Sciatic nerve (tissue), 2 donors: ENCODE data around the gene TMEM218. TPM values are rescaled to one million over a fixed set of nuclear protein-coding genes. Genes with fewer than 3 reads are reported as not detected.
A peak's percentile ranks its signal among the peaks of the same experiment; 100 is the strongest.

ENCODE experiments used
- ATAC-seq: fragments of 200-7000 bp; cut with Tn5 transposase; one replicate; pipeline ENCODE4 v1.9.1; 2020; ENCODE audit warnings: mild to moderate bottlenecking, moderate library complexity
- DNase-seq: peaks from one replicate; pipeline ENCODE4 v3.0.0-alpha.2; 2020; ENCODE audit warnings: low spot score
- intact Hi-C: fragments of 100-400 bp; cut with DNase I; formaldehyde crosslinking; loops from one replicate; pipeline ENCODE4 v1.14.2; 2022
- total RNA-seq: library from RNA; stranded (reverse); fragmentation: NEBNext Ultra II Directional; extraction: Animal tissue kit (Norgen Biotek cat#: 25700); gene quantifications from one replicate; pipeline ENCODE4 v1.2.1, GENCODE V29; 2021
- donor health status: DM: no; HTN: no; CAD: no.
- donor health status: DM: no; HTN: no; CAD: no.

The TMEM218 gene
- total RNA-seq, 1 donor from 2014 or later: 15.2 TPM

DNA sequence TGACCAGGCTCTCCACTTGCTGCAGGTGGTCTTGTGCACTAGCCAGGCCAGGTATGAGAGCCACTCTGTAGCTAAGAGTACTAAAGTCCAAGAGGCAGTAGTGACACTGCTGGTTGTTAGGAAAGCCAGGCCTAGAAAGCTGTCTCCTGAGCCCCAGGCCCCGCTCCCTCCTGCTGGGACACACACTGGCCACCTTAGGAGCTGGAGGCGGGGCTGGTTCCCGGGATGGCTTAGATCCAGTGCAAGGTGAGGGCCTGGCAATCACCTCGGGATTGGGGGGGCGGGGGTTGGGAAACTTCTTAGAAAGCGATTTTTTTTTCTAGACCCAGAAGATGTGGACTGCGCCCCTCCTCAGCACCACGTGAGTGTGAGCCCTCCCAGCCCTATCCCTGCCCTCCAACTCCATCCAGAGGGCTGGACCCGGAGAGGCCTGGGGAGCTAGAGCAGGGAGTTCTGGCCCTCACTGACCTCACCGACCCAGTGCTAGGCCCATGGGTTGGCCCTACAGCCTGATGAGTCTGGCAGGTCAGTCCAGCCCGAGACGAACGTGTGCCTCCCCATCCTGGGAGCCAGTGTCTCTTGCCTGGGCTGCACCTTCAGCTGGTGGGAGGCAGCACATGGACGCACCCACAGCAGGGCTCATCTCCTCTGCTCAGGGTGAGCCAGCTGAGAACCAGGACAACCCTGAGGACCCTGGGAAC lies 30.2 kb downstream of the TMEM218 start:
- intact Hi-C loops: no loop called here
- no peak for ATAC-seq
- DNase-seq: no peak

DNA sequence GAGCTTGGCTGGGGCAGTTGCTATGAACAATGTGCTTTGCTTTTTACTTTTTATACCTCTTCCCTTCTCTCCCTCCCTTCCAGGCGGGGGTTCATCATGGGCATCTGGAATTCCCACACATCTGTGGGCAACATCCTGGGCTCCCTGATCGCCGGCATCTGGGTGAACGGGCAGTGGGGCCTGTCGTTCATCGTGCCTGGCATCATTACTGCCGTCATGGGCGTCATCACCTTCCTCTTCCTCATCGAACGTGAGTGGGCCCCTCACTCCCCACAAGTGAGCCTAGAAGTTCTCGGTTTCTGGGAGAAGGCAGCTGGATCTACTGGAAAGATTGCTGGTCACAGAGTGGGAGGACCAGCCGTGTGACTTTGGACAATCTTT lies 30.9 kb downstream of the TMEM218 start:
- intact Hi-C loops: no loop called here
- ATAC-seq (no peak), DNase-seq (no peak)

DNA sequence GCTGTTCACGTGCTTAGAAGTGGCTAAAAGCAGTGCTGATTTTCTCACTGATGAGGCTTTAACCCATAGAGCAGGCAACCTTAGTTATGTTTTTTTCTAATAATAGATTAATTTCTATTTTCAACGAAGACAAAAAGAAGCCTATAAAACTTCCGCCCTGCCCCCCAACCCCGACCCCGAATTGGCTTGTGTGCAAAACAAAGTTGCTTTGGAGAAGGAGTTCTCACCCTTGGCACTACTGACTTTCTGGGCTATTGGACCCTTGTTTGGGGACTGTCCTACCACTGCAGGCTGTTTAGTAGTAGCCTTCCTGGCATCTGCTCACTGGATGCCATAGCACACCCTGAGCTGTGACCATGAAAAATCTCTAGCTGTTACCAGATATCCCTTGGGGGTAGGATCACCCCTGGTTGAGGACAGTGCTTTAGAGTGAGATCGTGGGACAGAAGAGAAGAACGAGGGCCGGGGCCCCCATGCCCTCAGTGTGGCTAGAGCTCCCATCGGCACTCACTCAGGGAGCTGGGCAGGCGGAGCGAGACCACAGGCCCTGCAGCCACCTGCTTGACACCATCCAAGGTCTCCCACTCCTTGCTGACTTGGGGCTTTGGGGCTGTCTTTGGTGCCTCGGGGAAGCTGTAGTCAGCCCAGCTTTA lies 31.4 kb downstream of the TMEM218 start:
- ATAC-seq (no peak), DNase-seq (no peak)
- intact Hi-C loops: no loop called here

DNA sequence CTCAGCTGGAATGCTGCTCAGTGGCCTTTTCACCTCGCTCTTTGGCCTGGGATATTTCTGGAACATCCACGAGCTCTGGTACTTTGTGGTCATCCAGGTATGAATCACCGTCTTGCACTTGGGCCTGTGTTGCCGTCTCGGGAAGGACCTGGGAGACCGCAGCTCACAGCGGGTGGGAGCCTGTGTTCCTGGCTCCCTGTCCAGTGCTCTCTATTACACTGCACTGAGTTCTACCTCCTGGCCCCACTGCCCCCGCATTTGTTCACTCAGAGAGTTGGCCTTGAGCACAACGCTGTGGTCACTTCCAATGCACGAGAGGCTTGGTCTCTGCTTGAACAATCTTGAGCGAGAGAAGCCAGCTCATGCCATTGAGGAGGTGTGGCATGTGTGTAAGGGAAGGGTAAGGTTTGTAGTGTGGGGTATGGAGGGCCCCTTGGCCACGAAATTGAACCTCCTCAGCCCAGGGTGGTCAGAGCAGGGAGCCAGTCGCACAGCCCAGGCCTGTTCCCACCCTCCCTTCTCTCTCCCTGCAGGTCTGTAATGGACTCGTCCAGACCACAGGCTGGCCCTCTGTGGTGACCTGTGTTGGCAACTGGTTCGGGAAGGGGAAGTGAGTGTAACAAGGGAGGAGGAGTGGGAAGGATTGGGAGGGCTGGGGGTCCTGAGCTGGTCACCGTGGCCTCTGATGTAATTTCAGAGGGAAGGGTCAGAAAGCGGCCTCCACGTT lies 32.1 kb downstream of the TMEM218 start:
- intact Hi-C loops: no loop called here
- no peak for DNase-seq
- peak; percentile 31 for ATAC-seq

DNA sequence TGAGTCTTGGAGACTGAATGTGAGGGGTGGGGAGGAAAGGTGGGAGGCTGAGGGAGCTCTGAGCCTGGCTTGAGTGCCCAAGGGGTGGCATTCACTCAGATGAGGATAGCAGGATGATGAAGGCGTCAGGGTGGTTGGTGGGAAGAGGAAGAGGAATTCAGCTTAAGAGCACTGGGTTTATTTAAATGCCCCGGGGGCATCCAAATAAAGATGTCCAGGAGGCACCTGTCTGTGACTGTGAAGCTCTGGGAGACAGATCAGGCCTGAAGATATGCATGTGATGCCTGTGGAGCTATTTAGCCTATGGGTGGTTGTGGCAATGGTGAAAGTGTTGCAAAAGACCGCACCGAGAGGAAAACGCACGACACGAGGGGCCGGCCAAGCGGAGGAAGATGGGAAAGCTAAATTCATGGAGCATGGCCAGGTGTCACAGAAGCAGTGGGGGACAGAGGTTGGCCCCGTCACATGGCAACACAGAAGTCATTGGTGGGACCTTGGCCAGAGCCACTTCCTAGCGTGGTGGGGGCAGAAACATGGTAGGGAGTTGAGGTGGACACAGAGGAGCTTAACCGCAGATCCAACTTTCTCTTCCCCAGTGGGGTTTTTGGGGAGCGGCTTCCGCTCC lies 32.8 kb downstream of the TMEM218 start:
- DNase-seq: no peak
- intact Hi-C loops: no loop called here
- no peak for ATAC-seq

DNA sequence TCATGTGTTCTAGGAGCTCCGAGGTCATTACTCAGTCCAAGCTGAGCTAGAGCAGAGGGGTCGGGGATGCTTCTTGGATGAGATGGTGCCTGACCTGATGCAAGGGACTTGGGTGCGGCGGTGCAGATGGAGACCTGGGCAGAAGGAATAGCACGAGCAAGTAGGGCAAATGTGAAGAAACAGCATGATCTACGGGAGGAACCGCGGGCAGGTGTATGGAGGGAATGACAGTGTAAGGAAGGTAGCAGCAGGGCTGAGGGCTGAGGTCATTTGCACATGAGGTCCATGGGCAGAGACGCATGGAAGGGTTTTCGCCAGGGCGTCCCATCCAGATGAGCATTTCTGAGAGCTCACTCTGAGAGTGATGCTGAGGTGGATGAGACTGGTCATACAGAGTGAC lies 33.4 kb downstream of the TMEM218 start:
- DNase-seq (no peak), ATAC-seq (no peak)
- intact Hi-C loops: no loop called here

DNA sequence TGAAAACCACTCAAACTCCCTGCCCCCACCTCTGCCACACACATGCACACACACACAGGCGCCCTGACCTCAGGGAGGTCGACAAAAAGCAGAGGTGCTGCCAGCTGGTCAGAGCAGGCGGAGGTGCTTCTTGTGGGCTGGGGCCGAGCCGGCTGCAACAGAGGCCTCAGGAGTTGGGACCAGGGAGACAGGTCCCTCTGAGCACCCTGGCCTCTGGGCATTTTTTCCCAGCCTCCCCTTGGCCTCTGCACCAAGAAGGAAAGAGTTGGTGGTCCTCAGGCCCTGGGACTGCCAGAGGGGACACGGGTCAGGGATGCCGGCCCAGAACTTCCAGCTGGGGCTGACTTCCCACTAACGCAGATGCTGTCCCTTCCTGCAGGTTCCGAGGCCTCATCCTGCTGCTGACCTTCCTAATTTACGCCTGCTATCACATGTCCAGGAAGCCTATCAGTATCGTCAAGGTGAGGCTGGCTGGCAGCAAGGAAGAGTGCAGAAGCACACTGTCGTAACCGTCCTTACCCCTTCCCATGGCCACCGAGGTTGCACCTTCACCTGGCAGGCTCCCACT lies 35.0 kb downstream of the TMEM218 start:
- ATAC-seq: no peak
- intact Hi-C loops: no loop called here
- no peak for DNase-seq

DNA sequence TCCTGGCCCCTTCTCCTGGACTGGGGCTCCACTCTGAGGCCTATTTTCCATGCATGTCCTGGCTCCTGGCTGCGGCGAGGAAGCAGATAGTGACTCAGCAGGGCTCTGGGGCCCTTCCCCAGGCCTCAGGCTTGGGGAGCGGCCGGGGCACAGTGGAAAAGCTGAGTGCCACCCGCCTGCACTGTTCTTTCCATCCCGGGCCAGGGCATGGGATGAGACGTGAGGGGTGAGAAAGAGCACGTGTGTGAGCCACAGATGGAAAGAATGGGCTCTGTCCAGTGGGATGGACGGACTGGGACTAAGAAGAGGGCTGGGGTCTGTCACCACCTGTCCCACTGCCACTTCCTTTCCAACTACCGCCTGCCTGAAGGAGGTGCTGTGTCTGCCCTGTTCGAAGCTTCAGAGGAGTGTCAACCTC lies 35.5 kb downstream of the TMEM218 start:
- intact Hi-C loops: no loop called here
- no peak for ATAC-seq
- no peak for DNase-seq

DNA sequence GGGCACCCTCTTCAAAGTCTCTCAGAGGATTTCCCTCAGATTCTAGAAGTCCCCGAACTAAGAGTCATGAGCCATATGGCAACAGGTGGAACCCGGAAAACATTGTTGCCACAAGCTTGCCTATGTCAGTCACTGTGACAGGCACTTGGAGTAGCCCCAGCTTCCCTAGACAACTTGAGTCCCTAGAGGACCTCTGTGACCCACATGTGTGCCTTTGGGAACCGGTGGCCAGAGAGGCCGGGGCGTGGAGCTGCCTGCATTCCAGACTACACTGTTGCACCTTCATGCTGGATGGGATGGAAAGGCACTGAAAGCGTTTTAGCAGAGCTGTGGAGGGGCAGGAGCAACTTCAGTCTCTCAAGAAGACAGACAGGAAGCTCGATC lies 36.2 kb downstream of the TMEM218 start:
- no peak for ATAC-seq
- intact Hi-C loops: no loop called here
- DNase-seq: no peak

DNA sequence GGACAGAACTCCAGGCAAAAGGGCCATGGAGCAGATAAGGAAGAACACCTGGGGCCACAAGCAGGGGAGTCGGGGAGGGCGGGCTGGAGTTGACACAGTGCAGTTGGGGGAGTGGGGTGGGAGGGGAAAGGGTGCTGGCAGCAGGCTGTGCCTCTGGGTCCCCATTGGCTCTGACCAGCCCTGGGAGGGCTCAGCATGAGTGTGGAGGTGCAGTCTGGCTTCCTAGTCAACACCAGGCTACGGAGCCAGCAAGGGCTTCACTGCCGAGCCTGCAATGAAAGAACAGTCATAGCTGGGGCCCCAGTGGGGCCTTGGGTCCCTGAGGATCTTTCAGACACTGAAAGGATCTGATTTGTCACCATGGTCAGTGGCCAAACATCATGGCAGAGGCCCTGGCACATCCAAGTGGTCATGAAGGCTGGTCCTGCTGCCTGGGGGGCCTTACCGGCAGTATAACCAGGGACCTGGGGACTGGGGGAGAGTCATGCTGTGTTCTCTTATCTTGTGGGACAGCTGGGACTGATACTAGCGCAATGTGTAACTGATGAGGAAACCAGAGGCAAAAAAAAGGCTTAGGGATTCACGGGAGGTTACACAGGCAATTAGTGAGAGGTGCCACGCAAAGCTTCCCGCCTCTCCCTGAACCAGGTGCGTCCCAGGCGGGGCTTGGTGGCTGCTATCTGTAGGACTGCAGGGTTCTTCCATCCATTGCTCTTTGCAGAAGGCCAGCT lies 36.8 kb downstream of the TMEM218 start:
- intact Hi-C loops: no loop called here
- no peak for DNase-seq
- ATAC-seq: no peak

DNA sequence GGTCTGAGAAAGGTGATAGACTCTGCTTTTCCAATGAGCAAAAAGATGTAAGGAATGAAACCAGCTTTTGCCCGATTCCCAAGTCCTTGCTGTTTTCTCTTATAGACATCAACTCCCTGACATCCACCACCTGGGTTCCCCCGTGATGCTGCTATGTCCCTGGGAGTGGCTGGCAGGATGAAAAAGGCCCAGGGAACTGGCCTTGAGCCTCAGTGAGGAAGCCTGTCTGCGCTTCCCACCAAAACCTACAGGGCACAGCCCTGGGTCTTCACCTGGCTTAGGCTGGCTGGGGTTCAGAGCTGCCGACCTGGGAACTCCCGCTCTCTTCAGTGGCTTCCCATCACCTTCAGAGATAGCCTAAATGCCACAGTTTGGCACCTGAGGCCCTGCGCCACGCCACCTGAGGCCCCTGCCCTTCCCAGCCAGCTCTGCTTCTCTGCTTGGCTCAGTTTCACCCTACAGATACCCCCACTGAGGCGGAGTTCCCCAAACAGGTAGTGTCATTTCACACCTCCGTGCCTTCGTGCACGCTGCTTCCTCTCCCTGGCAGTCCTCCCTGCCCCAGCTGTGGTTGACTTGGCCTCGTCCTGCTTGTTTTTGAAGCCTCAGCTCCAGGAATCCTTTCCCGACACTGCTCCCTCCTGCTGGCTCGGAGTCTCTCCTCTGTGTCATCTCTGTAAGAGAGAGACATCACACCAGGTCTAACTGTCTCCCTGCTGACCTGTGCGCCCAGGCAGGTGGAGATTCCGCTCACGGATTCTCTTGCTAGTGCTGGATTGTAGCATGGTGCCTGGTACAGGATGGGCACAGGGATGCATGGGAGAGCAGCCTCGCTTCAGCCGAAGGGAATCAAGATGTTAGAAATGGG lies 37.6 kb downstream of the TMEM218 start:
- ATAC-seq (no peak), DNase-seq (no peak)
- intact Hi-C loops: no loop called here

DNA sequence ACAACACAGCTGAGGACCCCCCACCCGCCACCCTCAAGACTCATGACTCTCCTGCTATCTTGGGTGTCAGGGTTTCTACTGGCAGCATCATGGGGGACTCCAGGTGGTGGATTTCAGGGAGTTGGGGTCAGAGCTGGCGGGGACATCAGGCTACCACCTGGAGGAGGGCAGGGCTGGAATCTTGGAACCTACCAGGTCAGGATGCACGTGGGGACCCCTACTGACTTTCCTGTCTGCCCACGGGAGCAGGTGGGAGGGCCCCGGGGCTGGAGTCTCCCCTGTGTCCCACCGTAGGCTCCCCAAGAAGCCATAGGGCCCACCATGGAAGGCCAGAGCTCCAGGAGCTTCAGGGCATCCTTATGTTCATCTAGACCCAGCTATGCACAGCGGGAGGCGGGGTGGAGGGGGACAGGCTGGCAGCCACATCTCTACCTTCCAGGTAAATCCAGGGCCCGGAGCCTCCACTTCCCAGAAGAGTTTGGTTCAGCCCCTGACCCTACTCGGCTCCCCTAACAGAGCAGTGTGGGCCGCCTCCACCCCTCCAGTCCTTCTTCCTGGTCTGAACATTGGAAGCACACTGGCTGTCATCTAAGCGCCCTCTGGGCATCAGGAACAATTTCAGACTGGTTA lies 38.4 kb downstream of the TMEM218 start:
- DNase-seq (no peak), ATAC-seq (no peak)
- intact Hi-C loops: no loop called here

DNA sequence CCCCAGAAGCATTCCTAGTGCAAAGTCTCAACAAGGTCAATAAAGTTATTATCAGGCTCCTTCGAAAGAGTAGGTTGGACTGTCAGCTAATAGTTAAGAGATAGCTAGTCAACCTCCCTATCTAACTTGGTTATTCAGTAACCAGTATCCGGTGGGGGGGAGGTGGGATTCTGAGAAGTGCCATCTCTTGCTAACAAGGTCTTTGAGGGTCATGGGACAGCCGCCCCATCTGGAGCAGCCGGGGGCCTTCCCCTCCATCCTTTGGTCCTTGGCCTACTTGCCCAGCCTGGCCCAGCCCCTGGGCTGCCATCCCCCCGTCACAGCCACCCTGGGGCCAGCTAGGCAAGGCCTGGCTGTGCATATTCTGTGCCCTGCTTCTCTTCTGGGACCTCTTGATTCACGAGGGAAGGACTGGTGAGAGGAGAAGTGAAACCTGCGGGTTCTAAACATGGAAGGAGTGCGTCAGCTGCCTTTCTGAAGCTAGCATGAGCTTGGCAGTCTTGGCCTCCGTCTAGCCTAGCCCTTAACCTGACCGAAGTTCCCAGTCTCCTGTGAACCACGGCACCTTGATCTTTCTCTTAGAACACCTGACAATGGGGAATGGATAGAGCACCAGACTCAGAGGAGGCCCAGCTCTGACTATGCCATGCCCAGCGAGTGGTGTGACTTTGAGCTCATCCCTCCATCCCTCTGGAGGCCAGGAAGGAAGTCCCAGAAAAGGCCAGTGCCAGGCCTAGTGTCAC lies 39.0 kb downstream of the TMEM218 start:
- DNase-seq: no peak
- intact Hi-C loops: no loop called here
- ATAC-seq: peak; percentile 53

DNA sequence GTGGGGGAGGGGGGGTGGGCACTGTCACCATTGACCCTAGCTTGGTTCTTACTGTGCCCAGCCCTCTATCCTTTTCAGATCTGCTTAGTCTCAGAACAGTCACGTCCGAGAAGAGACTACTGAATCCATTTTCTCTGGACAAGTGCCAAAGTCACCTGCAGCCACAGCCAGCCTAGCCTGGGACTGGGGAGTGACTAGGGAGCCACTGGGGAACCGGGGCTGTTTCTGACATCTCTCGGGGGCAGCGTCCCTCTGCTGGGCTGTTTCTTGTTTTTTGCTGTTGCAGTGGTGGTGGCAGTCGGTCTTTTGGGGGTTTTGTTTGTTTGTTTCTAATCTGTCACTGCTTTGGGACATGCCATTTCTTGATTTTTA lies 39.6 kb downstream of the TMEM218 start:
- no peak for DNase-seq
- no peak for ATAC-seq
- intact Hi-C loops: no loop called here

DNA sequence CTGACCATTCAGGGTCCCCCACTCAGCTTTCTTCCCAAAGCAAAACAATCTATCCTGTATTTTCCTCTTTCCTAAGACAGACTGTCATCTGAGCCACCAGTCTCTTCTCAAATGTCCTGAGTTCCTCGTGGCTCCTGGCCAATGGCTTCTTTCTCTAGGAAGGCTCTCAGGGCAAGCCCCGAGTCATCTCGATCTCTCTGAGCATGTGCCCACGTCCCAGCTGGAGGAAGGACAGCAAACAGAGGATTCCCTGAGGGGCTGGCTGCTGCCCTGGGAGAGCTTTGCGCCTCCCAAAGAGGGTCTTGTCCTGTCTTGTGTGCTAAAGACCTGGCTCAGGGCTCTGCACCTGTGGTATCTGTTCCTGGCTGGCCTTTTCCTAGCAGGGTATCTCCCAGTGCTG lies 40.0 kb downstream of the TMEM218 start:
- DNase-seq (no peak), ATAC-seq (no peak)
- intact Hi-C loops: no loop called here

DNA sequence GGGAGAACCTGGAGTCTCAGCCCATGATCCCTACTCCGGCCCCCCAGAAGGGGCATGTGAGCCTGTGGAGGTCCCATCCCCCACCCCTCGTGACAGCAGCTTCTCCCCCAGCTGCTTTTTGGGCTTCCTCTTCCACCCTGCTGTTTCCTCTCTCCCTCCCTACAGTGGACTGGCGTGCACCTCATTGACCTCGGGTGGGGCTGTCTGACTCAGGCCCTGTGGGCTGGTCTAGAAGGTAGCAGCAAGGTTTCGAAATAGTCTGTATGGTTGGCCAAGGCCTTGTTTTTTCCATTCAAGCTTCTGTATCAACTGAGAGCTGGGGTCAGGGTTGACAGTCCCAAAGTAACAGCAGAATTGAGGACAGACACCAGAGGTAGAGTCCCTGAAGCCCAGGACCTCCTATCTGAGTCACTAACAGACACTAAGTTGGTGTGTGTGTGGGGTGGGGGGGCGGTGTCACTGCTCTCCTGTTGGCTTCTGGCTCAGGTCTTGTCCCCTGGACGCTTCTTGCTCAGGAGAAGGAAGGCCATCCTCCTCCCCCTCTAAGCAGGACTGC lies 40.6 kb downstream of the TMEM218 start:
- intact Hi-C loops: no loop called here
- DNase-seq (peak; percentile 77), ATAC-seq (peak; percentile 92)

DNA sequence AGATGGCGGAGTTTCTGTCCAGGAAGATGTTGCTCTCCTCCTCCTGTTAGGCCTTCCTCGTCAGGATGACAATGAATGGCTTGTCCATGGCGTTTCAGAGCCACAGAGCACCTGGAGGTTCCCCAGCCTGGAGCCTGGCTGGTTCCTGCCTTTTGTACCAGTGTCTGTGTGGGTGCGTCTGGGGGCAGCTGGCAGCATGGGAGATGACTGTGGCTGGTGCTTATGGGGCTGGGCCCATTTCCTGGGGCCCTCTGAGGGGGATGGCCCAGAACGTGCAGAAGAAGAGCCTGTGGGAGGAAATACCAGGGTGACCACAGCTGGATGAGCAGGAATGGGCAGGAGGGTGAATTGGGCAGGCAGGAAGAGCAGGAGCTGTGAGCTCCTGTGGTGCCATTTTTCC lies 41.6 kb downstream of the TMEM218 start:
- intact Hi-C loops: no loop called here
- DNase-seq (no peak), ATAC-seq (no peak)
